GM12878 (cell line): ENCODE measurements around the gene TNFRSF8. TPM values are rescaled to one million over a fixed set of nuclear protein-coding genes. Genes with fewer than 3 reads are reported as not detected.

ENCODE experiments used
- ATAC-seq: fragments of 200-7000 bp; cut with Tn5 transposase; 3 replicates; pipeline ENCODE4 v1.9.1; 2020; ENCODE audit warnings: mild to moderate bottlenecking, moderate library complexity
- BruUV-seq: library from RNA; stranded (reverse); fragments of 400-500 nt; replicated peaks from 2 replicates; lab custom pipeline; 2021; lab: Mats Ljungman, UMichigan
- CTCF ChIA-PET: fragments of 300-600 bp; sonication (Branson Sonifier 250); formaldehyde crosslinking; extraction: SDS; loops from one replicate; lab custom pipeline; 2021; ENCODE audit warnings: inconsistent platforms; lab: Yijun Ruan, JAX
- POLR2A ChIA-PET: fragments of 350-600 bp; formaldehyde crosslinking; extraction: SDS; loops from one replicate; lab custom pipeline; 2021; ENCODE audit warnings: inconsistent platforms; lab: Charles Lee
- RAD21 ChIA-PET: fragments of 300-600 bp; sonication (Branson Sonifier 250); formaldehyde crosslinking; loops from one replicate; lab custom pipeline; 2023; ENCODE audit warnings: antibody characterized with exemption; ENCODE audit not compliant: unreplicated experiment; lab: Charles Lee
- SMC1A ChIA-PET: fragments of 300-600 bp; sonication (Branson Sonifier 250); formaldehyde crosslinking; loops from one replicate; lab custom pipeline; 2023; ENCODE audit not compliant: unreplicated experiment, uncharacterized antibody; lab: Charles Lee
- DNase-seq: peaks from one replicate; pipeline ENCODE4 v3.0.0-alpha.2; 2011; ENCODE audit warnings: low read depth, low spot score
- FAIRE-seq: peaks from 3 replicates; lab custom pipeline; 2011; peaks lifted over from hg19 to GRCh38; lab: Jason Lieb, UNC
- H2AFZ ChIP-seq: 2 replicates; pipeline ENCODE4 v1.6.0; 2011; ENCODE audit warnings: low read depth, low read length, control low read depth; ENCODE audit not compliant: control insufficient read depth
- H3K27ac ChIP-seq: 2 replicates; pipeline ENCODE4 v1.5.1; 2011; ENCODE audit warnings: control low read depth; ENCODE audit not compliant: control insufficient read depth, insufficient read depth
- H3K27me3 ChIP-seq, 2 experiments: replicated peaks in 1 of 2; 2 replicates each; pipeline versions ENCODE4 v1.6.0 to v1.6.1; 2011; ENCODE audit warnings: low read length in 1 of 2; ENCODE audit not compliant: control insufficient read depth in 2 of 2, insufficient read depth in 2 of 2
- H3K36me3 ChIP-seq, 2 experiments: 2 replicates each; pipeline ENCODE4 v1.5.1; 2011; ENCODE audit warnings: low read length in 1 of 2; ENCODE audit not compliant: control insufficient read depth in 2 of 2, insufficient read depth in 2 of 2
- H3K4me1 ChIP-seq: 2 replicates; pipeline ENCODE4 v1.6.1; 2011; ENCODE audit warnings: mild to moderate bottlenecking, low read length, moderate library complexity, mixed read lengths; ENCODE audit not compliant: control insufficient read depth, insufficient read depth
- H3K4me2 ChIP-seq: 2 replicates; pipeline ENCODE4 v1.6.0; 2011; ENCODE audit warnings: control low read depth; ENCODE audit not compliant: control insufficient read depth, insufficient read depth
- H3K4me3 ChIP-seq: fragments of 200-600 bp; sonication (generic); 2 replicates; pipeline ENCODE4 v1.5.1; 2016
- H3K79me2 ChIP-seq: 2 replicates; pipeline ENCODE4 v1.6.0; 2011; ENCODE audit warnings: low read length; ENCODE audit not compliant: control insufficient read depth, insufficient read depth
- H3K9ac ChIP-seq: 2 replicates; pipeline ENCODE4 v1.8.0; 2011; ENCODE audit warnings: low read length, control low read depth, mixed read lengths; ENCODE audit not compliant: control insufficient read depth, insufficient read depth
- H3K9me3 ChIP-seq: replicated peaks from 3 replicates; pipeline ENCODE4 v1.5.1; 2011; ENCODE audit warnings: mild to moderate bottlenecking, low read length; ENCODE audit not compliant: control insufficient read depth, insufficient read depth
- H4K20me1 ChIP-seq: 2 replicates; pipeline ENCODE4 v1.6.0; 2011; ENCODE audit not compliant: control insufficient read depth, insufficient read depth
- ESRRA ChIP-seq: IDR thresholded peaks from 2 replicates; pipeline ENCODE4 v1.6.1; 2012; ENCODE audit warnings: mild to moderate bottlenecking, low read length, improper control_type of control experiment
- HCFC1 ChIP-seq: fragments of 150-350 bp; IDR thresholded peaks from 2 replicates; pipeline ENCODE4 v1.6.1; 2014; ENCODE audit warnings: low read length
- IKZF1 ChIP-seq: fragments of 450-650 bp; conservative IDR thresholded peaks from 2 replicates; pipeline ENCODE4 v1.6.1; 2017; ENCODE audit warnings: antibody characterized with exemption, mild to moderate bottlenecking
- IKZF2 ChIP-seq, 2 experiments: fragments of 450-650 bp; IDR thresholded peaks; 2 replicates each; pipeline ENCODE4 v1.6.1; 2017; ENCODE audit warnings: mild to moderate bottlenecking in 2 of 2, moderate library complexity in 2 of 2
- NBN ChIP-seq: fragments of 450-650 bp; IDR thresholded peaks from 2 replicates; pipeline ENCODE4 v1.6.1; 2016
- RUNX3 ChIP-seq: IDR thresholded peaks from 2 replicates; pipeline ENCODE4 v1.6.1; 2012; ENCODE audit warnings: low read length, inconsistent platforms
- SMAD1 ChIP-seq: fragments of 450-650 bp; IDR thresholded peaks from 2 replicates; pipeline ENCODE4 v1.6.1; 2018; ENCODE audit warnings: mild to moderate bottlenecking, low read depth; ENCODE audit not compliant: partially characterized antibody
- SMARCA5 ChIP-seq: fragments of 450-650 bp; IDR thresholded peaks from 2 replicates; pipeline ENCODE4 v1.6.1; 2017; ENCODE audit warnings: mild to moderate bottlenecking
- ZNF217 ChIP-seq: fragments of 450-650 bp; IDR thresholded peaks from 2 replicates; pipeline ENCODE4 v1.6.1; 2017; ENCODE audit warnings: antibody characterized with exemption, mild to moderate bottlenecking
- ZNF24 ChIP-seq: fragments of 450-650 bp; IDR thresholded peaks from 2 replicates; pipeline ENCODE4 v1.6.1; 2017; ENCODE audit warnings: antibody characterized with exemption, mild to moderate bottlenecking
- ZNF384 ChIP-seq: IDR thresholded peaks from 2 replicates; pipeline ENCODE4 v1.6.1; 2012; ENCODE audit warnings: low read depth, mild to moderate bottlenecking, low read length, improper control_type of control experiment, borderline replicate concordance
- ZNF622 ChIP-seq: fragments of 450-650 bp; IDR thresholded peaks from 2 replicates; pipeline ENCODE4 v1.6.1; 2017; ENCODE audit warnings: mild to moderate bottlenecking, inconsistent platforms
- WGBS: methylation state at CpG from one replicate; pipeline ENCODE4 v1.1.6; 2016; ENCODE audit warnings: low lambda C conversion rate; ENCODE audit not compliant: insufficient replicate concordance, insufficient coverage; ENCODE audit errors: missing lambda C conversion rate; 5-methylcytosine and 5-hydroxymethylcytosine counted together
- in situ Hi-C: fragments of 300-500 bp; cut with MboI; formaldehyde crosslinking; loops from 9 replicates; pipeline ENCODE4 v1.14.3; 2018; ENCODE audit warnings: mixed read lengths
- intact Hi-C: fragments of 100-400 bp; cut with micrococcal nuclease; formaldehyde crosslinking; loops from one replicate; pipeline ENCODE4 v1.14.2; 2022; ENCODE audit not compliant: unreplicated experiment
- polyA plus RNA-seq, 11 experiments: library from polyadenylated mRNA; depleted of rRNA in 4 of 11; unstranded in 6 of 11; stranded (reverse) in 5 of 11; fragments of >200 nt; fragmentation: Nextera tagmentation in 4 of 11; fragmentation: Illumina TruSeq in 1 of 11; extraction: Ambion mirVana in 4 of 11; extraction: Trizol in 1 of 11; gene quantifications; 1 replicate in 1 of 11; 2 replicates in 10 of 11; pipeline versions ENCODE4 v1.2.1 to v1.2.3, GENCODE V29; 2011 to 2016; ENCODE audit warnings: inconsistent platforms in 2 of 11, missing spikeins in 2 of 11, low read depth in 1 of 11
- total RNA-seq, 4 experiments: library from RNA; depleted of rRNA in 3 of 4; stranded (reverse); fragments of >200 nt in 3 of 4; fragmentation: Illumina TruSeq in 1 of 4; extraction: Trizol in 1 of 4; gene quantifications; 2 replicates each; pipeline versions ENCODE4 v1.2.1 to v1.2.3, GENCODE V29; 2013 to 2021
- TF ChIP-seq, protein P1 (sequence below): fragments of 450-650 bp; IDR thresholded peaks from 2 replicates; pipeline ENCODE4 v1.6.1; 2016; ENCODE audit warnings: mild to moderate bottlenecking

Gene TNFRSF8
- total and polyA plus RNA-seq, 10 of the 15 experiments (the other 5 are each of a cell fraction or from before 2014, with no cell fraction given) = 9.8 to 114 (median 58.8) TPM

DNA sequence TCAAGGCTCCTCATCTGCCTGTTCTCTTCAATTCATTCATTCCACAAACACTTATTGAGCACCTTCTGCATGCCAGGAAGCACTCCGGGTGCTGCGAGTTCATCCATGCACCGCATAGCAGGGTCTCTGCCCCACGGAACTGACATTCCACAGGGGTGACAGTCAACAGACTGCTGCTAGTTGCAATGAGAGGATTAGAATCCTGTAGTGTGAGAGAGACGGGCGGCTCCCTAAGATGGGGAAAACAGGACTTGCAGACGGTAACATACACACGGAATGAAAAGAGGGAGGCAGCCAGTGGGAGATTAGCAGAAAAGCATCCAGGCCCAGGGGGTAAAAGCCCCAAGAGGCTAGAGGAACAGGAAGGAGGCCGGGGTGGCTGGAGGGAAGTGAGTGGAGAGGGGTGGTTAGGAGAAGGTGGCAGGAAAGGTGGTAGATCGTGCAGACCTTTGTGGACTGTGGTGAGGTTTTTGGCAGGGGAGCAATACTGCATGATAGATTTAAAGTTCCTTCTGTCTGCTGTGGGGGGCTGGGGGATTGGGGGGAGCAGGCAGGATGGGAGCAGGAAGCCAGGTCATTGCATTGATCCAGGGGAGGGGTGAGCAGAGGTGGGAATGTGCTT lies 6.6 kb downstream of the TNFRSF8 start (continued):
- TF ChIP-seq RUNX3 (peak; percentile 44; the same call in 1 of the 2 replicates), ZNF384 (no peak), NBN (peak; percentile 72), ESRRA (no peak), IKZF1 (peak; percentile 41; the same call in 1 of the 2 replicates), ZNF24 (0 out of 2 replicates have a peak, but pooled peaks have one; percentile 34)
- TF ChIP-seq, protein P1, sequence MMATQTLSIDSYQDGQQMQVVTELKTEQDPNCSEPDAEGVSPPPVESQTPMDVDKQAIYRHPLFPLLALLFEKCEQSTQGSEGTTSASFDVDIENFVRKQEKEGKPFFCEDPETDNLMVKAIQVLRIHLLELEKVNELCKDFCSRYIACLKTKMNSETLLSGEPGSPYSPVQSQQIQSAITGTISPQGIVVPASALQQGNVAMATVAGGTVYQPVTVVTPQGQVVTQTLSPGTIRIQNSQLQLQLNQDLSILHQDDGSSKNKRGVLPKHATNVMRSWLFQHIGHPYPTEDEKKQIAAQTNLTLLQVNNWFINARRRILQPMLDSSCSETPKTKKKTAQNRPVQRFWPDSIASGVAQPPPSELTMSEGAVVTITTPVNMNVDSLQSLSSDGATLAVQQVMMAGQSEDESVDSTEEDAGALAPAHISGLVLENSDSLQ = no peak

DNA sequence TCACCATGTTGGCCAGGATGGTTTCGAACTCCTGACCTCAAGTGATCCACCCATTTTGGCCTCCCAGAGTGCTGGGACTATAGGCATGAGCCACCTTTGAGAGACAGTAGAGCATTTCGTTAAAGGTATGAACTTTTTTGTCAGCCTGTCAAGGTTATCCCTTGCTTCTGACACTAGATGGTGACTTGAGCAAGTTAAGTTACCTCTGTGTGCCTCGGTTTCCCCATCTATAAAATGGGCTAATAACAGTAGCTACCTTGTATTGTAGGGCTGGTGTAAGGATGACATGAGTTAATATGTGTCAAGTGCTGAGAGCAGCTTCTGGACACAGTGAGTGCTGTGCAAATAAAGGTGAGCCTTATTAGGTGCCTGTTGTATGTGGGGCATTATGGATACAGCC lies 8.8 kb downstream of the TNFRSF8 start:
- WGBS = 28% methylated on average over 3 of the region's 3 CpGs
- Histone ChIP-seq H3K27ac (0 out of 2 replicates have a peak overlapping the region, but pooled peaks have one; percentile 28), H3K27me3 (no peaks in the 10 kb centered on the region), H3K4me3 (no peak overlapping the region), H3K9ac (peak overlapping the region; percentile 8; the same call in 1 of the 2 replicates), H3K79me2 (peaks cover 89% of the 10 kb centered on the region), H3K4me1 (peaks cover 58% of the 10 kb centered on the region), H3K36me3 (peaks cover 9 to 19% of the 10 kb centered on the region in 2 experiments; a peak in 3 of 4 replicates), H2AFZ (no peak overlapping the region), H3K4me2 (no peak overlapping the region), H3K9me3 (peaks cover 2% of the 10 kb centered on the region; the same call in 2 of the 3 replicates), H4K20me1 (no peaks in the 10 kb centered on the region)
- RAD21 ChIA-PET = interaction anchor here (0.7 to 9.5 kb wide), 4 partner anchors 7 to 77 kb away, joined by 3 to 120 read pairs (median 13); no protein-coding TSS in a partner anchor
- DNase-seq (no peak), ATAC-seq (no peak), FAIRE-seq (no peak)
- POLR2A ChIA-PET = interaction anchor here (1.8 to 2.7 kb wide), 6 partner anchors 8 to 32 kb away, joined by 4 to 17 read pairs (median 11); no protein-coding TSS in a partner anchor
- SMC1A ChIA-PET = interaction anchor here (8.2 to 10.5 kb wide), 2 partner anchors 8 to 21 kb away, joined by 106 to 209 read pairs; no protein-coding TSS in a partner anchor
- in situ Hi-C loops = loop anchor here (25.0 kb wide), 1 partner anchor 1640 kb away; the partner anchor contains the start of gene PRDM2
- no TSS peak for BruUV-seq
- intact Hi-C loops = no loop called here
- CTCF ChIA-PET = interaction anchor here (0.7 to 2.0 kb wide), 5 partner anchors 7 to 33 kb away, joined by 3 to 21 read pairs (median 10); no protein-coding TSS in a partner anchor
- TF ChIP-seq HCFC1 (no peak), ZNF622 (no peak), ZNF217 (peak; percentile 37; the same call in 1 of the 2 replicates), SMAD1 (no peak), SMARCA5 (0 out of 2 replicates have a peak, but pooled peaks have one; percentile 50), IKZF2 (IDR thresholded peaks at IDR 0.05) (no peak)
